SKM-1 treated with dmso at 0.1 percent for 144 hours (cell line): Measurements from ENCODE around the gene NAP1L5.

Source experiments
- DNase-seq: peaks from one replicate; lab custom pipeline; 2025; ENCODE audit not compliant: unreplicated experiment; lab: John Stamatoyannopoulos, UW

The NAP1L5 gene

DNA sequence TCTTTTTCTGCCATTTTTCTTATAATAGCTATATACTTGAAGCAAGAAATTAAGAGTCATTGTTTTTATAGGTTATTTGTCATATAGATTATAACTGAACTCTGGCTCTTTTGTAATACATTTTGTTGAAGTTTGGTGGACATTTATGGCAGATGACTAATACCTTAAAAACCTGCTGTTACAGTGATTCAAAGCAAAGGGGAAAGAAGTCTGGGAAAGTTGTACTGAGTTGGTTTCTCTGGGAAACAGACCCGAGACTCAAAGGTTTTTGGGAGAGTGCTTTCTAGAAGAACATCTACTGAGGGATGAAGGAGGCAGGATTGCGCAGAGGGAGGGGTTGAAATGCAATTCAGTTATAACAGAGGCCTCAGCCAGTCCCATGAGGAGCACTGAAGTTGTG lies 35.9 kb downstream of the NAP1L5 start:
- DNase-seq = no peak

DNA sequence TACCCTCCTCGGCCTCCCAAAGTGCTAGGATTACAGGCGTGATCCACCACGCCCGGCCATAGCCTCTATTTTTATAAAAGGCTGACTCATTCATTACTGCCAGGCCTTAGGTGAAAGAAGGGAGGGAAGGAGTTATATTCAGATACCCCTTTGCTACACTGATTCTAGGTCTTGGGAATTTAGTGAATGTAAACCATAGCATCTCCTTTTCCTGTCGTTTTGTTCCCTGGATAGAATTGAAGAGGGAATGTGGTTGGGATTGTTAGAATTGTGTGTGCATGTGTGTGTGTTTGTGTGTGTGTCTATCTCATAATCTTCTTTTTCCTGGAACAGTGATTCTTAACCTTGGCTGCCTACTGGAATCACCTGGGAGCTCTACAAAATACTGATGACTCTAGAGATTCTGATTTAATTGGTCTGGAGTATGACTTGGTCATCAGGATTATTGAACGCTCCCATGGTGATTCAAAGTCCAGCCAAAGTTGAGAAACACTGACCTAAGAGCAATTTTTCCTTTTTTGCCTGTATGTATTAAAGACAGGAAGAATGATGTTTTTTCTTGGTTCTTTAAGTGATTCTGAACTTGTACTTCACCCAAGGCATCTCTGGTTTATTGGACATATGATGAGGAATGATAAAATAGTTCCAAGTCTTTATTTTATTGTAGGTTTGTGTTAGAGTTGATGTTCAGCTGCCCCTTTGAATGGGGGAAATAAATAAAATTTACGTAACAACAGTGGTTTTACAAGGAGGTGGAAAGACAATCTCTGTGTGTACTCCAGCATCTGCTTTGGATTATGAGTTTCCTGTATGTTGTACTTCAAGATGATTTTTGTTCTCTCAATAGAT lies 37.0 kb downstream of the NAP1L5 start:
- no peak for DNase-seq

DNA sequence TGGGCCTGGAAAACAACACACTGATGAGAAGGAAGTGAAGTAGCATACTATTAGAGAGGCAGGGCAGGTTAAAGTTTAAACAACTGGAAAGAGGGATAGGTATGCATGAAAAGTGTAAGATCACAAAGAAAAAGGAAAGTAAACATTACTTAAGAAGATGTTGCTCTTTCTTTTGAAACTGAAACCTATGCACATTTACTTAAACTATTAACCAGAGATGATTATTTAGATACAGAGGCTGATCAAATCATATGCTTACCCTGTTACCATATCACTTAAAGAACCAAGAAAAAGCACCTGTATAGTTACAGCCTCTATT lies 37.8 kb downstream of the NAP1L5 start:
- DNase-seq = no peak

DNA sequence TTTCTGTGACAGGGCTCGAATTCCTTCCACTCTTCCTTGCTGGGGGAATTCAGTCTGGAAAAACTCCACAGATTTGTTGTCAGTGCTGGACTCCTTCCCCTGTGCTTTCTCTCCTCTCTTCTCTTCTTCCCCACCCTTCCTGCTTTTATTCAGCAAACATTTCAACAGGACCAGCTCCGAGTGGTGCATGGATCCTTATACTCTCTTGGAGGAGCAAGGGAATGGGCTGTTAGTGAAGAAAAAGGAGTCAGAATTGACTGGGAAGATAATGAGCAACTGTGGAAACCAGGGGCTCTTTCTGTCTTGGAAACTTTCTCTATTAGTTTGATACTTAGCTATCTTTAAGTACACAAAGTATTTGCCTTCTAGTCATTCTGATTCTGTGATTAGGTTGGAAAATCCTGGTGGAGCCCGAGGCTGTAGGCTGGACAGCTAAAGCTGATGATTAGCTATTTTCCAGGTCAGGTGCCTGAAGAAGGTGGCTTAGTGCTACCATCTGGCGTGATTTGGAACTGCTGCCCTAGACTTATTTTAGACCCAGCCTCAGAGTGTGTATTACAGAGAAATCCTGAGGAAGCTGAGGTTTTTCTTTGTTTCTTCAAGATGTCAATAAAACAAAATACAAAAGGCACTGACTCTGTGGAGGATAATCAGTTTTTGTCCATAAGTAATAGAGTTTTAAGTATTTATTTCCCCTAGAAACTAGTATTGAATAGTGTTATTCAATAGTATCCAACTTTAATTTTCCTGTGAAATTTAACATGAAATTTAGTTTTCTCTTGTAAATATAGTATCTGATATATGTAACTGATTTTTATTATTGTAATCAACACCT lies 38.4 kb downstream of the NAP1L5 start:
- peak; percentile 2 for DNase-seq

DNA sequence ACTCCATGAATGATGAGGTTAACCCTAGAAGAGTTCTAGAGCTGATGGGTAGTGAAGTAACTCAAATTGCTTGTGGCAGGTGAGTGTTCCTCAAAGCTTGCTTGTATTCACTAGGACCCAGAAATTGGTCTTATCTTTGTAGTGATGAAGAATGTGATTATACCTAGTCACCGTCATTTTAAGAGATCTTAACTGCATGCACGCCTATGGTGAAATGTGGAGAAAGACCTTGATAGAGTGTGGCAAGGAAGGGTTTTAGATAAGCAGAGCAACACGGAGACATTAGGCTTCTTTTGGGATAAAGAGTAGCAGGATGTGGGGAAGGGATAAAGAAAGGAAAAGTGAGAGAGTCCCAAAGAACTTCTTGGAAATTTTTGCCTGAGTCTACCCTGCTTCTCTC lies 42.4 kb downstream of the NAP1L5 start:
- no peak for DNase-seq

DNA sequence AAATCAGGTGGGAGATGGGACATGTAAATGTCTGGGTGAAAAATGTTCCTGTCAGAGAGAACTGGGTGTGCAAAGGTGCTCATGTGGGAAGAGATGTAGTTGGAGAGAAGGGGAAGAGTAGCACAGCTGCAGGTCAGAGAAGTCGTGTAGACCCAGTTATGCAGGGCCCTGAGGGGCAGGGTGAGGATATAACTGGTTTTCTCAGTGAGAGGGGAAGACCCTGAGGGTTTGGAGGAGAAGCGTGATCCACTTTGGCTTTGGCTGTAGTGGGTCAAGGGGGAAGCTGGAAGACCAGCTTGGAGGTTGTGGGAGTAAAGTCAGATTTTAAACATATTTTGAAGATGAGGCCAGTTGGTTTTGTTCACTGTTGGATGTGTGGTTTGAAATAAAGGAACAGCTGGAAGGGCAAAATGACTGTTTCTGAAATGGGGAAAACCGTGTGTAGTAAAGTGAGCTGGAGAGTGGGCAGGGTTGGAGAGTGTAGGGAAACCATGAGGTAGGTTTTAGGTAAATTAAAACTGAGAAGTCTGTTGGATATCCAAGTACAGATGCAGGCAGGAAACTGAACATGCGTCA lies 44.2 kb downstream of the NAP1L5 start:
- DNase-seq = no peak

DNA sequence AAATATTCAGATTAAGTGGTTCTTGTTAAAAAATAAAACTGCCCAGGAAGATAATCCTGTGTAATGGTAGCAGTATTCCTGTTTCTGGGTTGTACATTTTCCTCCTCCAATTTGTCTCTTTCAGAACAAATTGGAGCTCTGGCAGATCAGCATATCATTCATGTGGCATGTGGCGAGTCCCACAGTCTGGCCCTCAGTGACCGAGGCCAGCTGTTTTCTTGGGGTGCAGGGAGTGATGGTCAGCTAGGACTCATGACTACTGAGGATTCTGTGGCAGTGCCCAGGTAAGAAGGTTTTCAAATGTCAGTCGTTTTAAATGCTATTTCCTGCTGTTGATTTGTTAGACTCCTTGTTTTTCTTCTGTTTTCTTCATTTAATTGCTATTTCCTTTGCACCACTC lies 47.9 kb downstream of the NAP1L5 start:
- no peak for DNase-seq

DNA sequence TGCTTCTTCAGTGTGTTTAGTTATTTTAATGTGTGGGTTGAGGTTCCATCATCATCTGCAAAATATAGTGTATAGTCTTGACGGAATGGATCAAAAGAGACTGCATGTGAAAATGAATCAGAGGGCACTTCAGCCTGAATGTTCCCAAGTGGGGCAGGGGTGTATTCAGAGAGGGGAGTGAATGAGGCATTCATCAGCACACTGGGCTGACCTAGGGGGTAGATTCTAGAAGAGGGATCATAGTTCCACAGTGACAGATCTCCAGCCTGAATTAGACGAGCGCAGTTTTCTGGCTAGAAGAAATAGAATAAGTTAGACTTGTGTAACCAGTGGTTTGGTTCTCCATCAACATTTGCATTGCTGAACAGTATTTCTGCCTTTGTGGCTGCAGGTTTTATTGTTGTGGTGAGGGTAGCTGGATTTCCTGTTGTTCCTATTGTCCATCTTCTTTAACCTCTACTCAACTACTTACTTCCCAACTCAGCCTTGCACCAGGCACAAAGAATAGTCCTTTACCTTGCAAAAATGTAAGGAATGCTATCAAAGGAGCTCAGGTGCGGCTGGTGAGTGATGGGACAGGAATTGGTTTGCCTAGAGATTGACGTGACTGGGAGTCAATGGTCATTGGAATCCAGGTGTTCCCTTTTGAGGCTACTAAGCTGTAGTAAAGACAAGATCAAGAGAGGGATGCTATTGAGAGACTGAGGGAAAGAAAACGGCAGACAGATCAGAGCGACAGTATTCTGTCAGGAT lies 50.9 kb downstream of the NAP1L5 start:
- DNase-seq = no peak

DNA sequence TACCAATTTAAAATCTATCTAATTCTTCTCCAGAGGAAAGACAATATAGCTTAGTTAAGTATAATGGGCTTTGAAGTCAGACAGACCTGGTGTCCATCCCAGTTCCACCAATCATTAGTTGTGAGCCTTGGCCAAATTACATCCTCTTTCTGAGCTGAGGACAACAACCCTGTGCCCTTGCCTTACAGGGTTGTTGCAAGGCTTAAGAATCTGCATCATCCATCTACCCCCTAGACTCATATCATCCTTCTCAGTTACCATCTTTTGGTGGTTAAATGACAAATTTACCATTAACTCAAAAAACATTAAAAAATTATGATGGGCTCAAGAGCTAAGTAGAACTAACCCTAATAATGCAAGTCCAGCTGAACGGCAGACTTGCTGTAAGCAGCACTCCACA lies 51.6 kb downstream of the NAP1L5 start:
- DNase-seq = no peak
